HCT116 (cell line): ENCODE data around the gene TWSG1. TPM values are rescaled to one million over a fixed set of nuclear protein-coding genes. Genes with fewer than 3 reads are reported as not detected.

ENCODE experiments used
- ATAC-seq: fragments of 200-7000 bp; cut with Tn5 transposase; 2 replicates; pipeline ENCODE4 v1.9.1; 2020; ENCODE audit warnings: mild to moderate bottlenecking, moderate library complexity
- BruUV-seq: library from RNA; stranded (reverse); fragments of 400-500 nt; replicated peaks from 2 replicates; lab custom pipeline; 2021; lab: Mats Ljungman, UMichigan
- CTCF ChIA-PET: fragments of 300-600 bp; sonication (Branson Sonifier 250); formaldehyde crosslinking; loops from one replicate; lab custom pipeline; 2021; ENCODE audit warnings: antibody characterized with exemption; lab: Charles Lee
- POLR2A ChIA-PET: fragments of 300-600, 350-600 bp; sonication (Branson Sonifier 250); formaldehyde crosslinking; loops from one replicate; lab custom pipeline; 2021; ENCODE audit warnings: antibody characterized with exemption; lab: Charles Lee
- RAD21 ChIA-PET, 2 experiments: fragments of 300-600 bp; sonication (Branson Sonifier 250); formaldehyde crosslinking; loops; one replicate each; lab custom pipeline; 2023; ENCODE audit warnings: low total read pairs in 2 of 2; ENCODE audit not compliant: uncharacterized antibody in 2 of 2, unreplicated experiment in 2 of 2, low non-redundant PET in 1 of 2; lab: Charles Lee
- DNase-seq: peaks from one replicate; pipeline ENCODE4 v3.0.0-alpha.2; 2010; ENCODE audit warnings: low read depth, low spot score
- H2AFZ ChIP-seq: fragments of 200-600 bp; shearing (Covaris generic), sonication (generic); 2 replicates; pipeline ENCODE4 v1.6.1; 2017; ENCODE audit warnings: low read depth, mixed run types, mixed read lengths, antibody characterized with exemption, low read length; ENCODE audit not compliant: poor library complexity, severe bottlenecking
- H3K27ac ChIP-seq: 2 replicates; pipeline ENCODE4 v1.5.1; 2012; ENCODE audit warnings: low read depth, low read length
- H3K27me3 ChIP-seq: fragments of 200-600 bp; sonication (generic); 2 replicates; pipeline ENCODE4 v1.6.1; 2016; ENCODE audit warnings: mixed run types, low read length, mixed read lengths; ENCODE audit not compliant: insufficient read depth
- H3K36me3 ChIP-seq, 2 experiments: fragments of 200-500 bp in 1 of 2; fragments of 200-600 bp in 1 of 2; sonication (Bioruptor generic) in 1 of 2; sonication (generic) in 1 of 2; 2 replicates each; pipeline versions ENCODE4 v1.5.1 to v1.6.1; 2014 to 2016; ENCODE audit warnings: low read length in 2 of 2, inconsistent platforms in 1 of 2, mixed read lengths in 1 of 2, mixed run types in 1 of 2; ENCODE audit not compliant: insufficient read depth in 2 of 2, control insufficient read depth in 1 of 2
- H3K4me1 ChIP-seq, 2 experiments: fragments of 200-600 bp in 1 of 2; sonication (generic) in 1 of 2; 2 replicates each; pipeline versions ENCODE4 v1.5.1 to v1.6.1; 2012 to 2017; ENCODE audit warnings: low read length in 2 of 2, inconsistent platforms in 1 of 2, mild to moderate bottlenecking in 1 of 2, mixed read lengths in 1 of 2, mixed run types in 1 of 2, moderate library complexity in 1 of 2; ENCODE audit not compliant: insufficient read depth in 2 of 2, control insufficient read depth in 1 of 2
- H3K4me2 ChIP-seq: fragments of 200-600 bp; sonication (generic); 2 replicates; pipeline ENCODE4 v1.6.1; 2017; ENCODE audit warnings: mixed run types, low read length, mixed read lengths
- H3K4me3 ChIP-seq, 2 experiments: fragments of 200-600 bp in 1 of 2; sonication (generic) in 1 of 2; replicated peaks in 1 of 2; 2 replicates each; pipeline ENCODE4 v1.5.1; 2011 to 2016; ENCODE audit warnings: low read length in 2 of 2, control low read depth in 1 of 2, low read depth in 1 of 2, mild to moderate bottlenecking in 1 of 2, mixed read lengths in 1 of 2, mixed run types in 1 of 2
- H3K79me2 ChIP-seq: fragments of 200-600 bp; sonication (generic); 2 replicates; pipeline ENCODE4 v1.6.1; 2017; ENCODE audit warnings: mild to moderate bottlenecking, mixed run types, low read length, moderate library complexity, mixed read lengths; ENCODE audit not compliant: insufficient read depth
- H3K9ac ChIP-seq: fragments of 200-600 bp; sonication (generic); 2 replicates; pipeline ENCODE4 v1.6.1; 2016; ENCODE audit warnings: low read length, mixed read lengths
- H3K9me2 ChIP-seq: fragments of 200-600 bp; sonication (generic), shearing (Covaris generic); 2 replicates; pipeline ENCODE4 v1.6.1; 2017; ENCODE audit warnings: mixed run types, mild to moderate bottlenecking, moderate library complexity; ENCODE audit not compliant: insufficient read depth
- H3K9me3 ChIP-seq, 2 experiments: fragments of 200-500 bp in 1 of 2; fragments of 200-600 bp in 1 of 2; sonication (Bioruptor generic) in 1 of 2; sonication (generic) in 1 of 2; 2 replicates each; pipeline ENCODE4 v1.6.1; 2014 to 2017; ENCODE audit warnings: low read length in 2 of 2, mixed read lengths in 2 of 2, inconsistent platforms in 1 of 2, low read depth in 1 of 2, mild to moderate bottlenecking in 1 of 2, mixed run types in 1 of 2, moderate library complexity in 1 of 2; ENCODE audit not compliant: control insufficient read depth in 1 of 2, insufficient read depth in 1 of 2
- H4K20me1 ChIP-seq: fragments of 200-600 bp; sonication (generic), shearing (Covaris generic); 2 replicates; pipeline ENCODE4 v1.6.1; 2017; ENCODE audit warnings: mixed run types, mild to moderate bottlenecking, moderate library complexity; ENCODE audit not compliant: insufficient read depth
- CBX3 ChIP-seq: IDR thresholded peaks from 2 replicates; pipeline ENCODE4 v1.6.1; 2012; ENCODE audit warnings: low read depth
- CEBPB ChIP-seq: IDR thresholded peaks from 2 replicates; pipeline ENCODE4 v1.6.1; 2012; ENCODE audit warnings: low read depth
- ELF1 ChIP-seq: IDR thresholded peaks from 2 replicates; pipeline ENCODE4 v1.6.1; 2012; ENCODE audit warnings: low read depth, borderline replicate concordance
- EZH2 ChIP-seq: fragments of 200-600 bp; sonication (generic); IDR thresholded peaks from 2 replicates; pipeline ENCODE4 v1.6.1; 2017; ENCODE audit warnings: antibody characterized with exemption, mixed run types
- FOSL1 ChIP-seq: IDR thresholded peaks from 2 replicates; pipeline ENCODE4 v1.6.1; 2012; ENCODE audit warnings: low read depth
- JUND ChIP-seq: IDR thresholded peaks from 2 replicates; pipeline ENCODE4 v1.6.1; 2012
- POLR2A ChIP-seq: IDR thresholded peaks from 2 replicates; pipeline ENCODE4 v1.7.0; 2011; ENCODE audit warnings: borderline replicate concordance; ENCODE audit not compliant: insufficient read depth, insufficient read length; ENCODE audit errors: extremely low read depth
- POLR2AphosphoS5 ChIP-seq: IDR thresholded peaks from 2 replicates; pipeline ENCODE4 v1.6.1; 2011; ENCODE audit warnings: mild to moderate bottlenecking, low read depth, low read length, moderate library complexity
- RAD21 ChIP-seq: IDR thresholded peaks from 2 replicates; pipeline ENCODE4 v1.6.1; 2012; ENCODE audit warnings: low read depth, mild to moderate bottlenecking
- SIN3A ChIP-seq: IDR thresholded peaks from 2 replicates; pipeline ENCODE4 v1.6.1; 2012; ENCODE audit warnings: low read depth
- SP1 ChIP-seq: IDR thresholded peaks from 2 replicates; pipeline ENCODE4 v1.6.1; 2012; ENCODE audit warnings: low read depth
- SRF ChIP-seq: IDR thresholded peaks from 2 replicates; pipeline ENCODE4 v1.6.1; 2012; ENCODE audit warnings: low read depth
- YY1 ChIP-seq: IDR thresholded peaks from 2 replicates; pipeline ENCODE4 v1.6.1; 2011; ENCODE audit warnings: low read length, low read depth, moderate library complexity, mild to moderate bottlenecking; ENCODE audit not compliant: insufficient replicate concordance; ENCODE audit errors: extremely low read depth
- ZNF274 ChIP-seq: fragments of 200-500 bp; sonication (Bioruptor generic); IDR thresholded peaks from 2 replicates; pipeline ENCODE4 v1.6.1; 2014; ENCODE audit warnings: mild to moderate bottlenecking, low read depth, low read length, inconsistent platforms
- intact Hi-C: fragments of 100-400 bp; cut with micrococcal nuclease; formaldehyde crosslinking; loops from 2 replicates; pipeline ENCODE4 v1.10.0; 2022
- total RNA-seq: library from RNA; stranded (reverse); gene quantifications from one replicate; pipeline ENCODE4 v1.2.1, GENCODE V29; 2021; ENCODE audit not compliant: unreplicated experiment
- TF ChIP-seq, protein P1 (sequence below): IDR thresholded peaks from 2 replicates; pipeline ENCODE4 v1.6.1; 2012
- TF ChIP-seq, protein P2 (sequence below): IDR thresholded peaks from 2 replicates; pipeline ENCODE4 v1.6.1; 2012; ENCODE audit warnings: low read depth
- TF ChIP-seq, protein P3 (sequence below), 3 experiments: fragments of 200-600 bp in 1 of 3; sonication (generic) in 1 of 3; IDR thresholded peaks in 2 of 3; conservative IDR thresholded peaks in 1 of 3; 2 replicates each; pipeline ENCODE4 v1.5.1; 2012 to 2017; ENCODE audit warnings: low read depth in 2 of 3, low read length in 2 of 3, antibody characterized with exemption in 1 of 3, borderline replicate concordance in 1 of 3, control low read depth in 1 of 3, mild to moderate bottlenecking in 1 of 3, mixed read lengths in 1 of 3, mixed run types in 1 of 3, moderate library complexity in 1 of 3; ENCODE audit not compliant: insufficient read depth in 1 of 3
- TF ChIP-seq, protein P4 (sequence below): IDR thresholded peaks from 2 replicates; pipeline ENCODE4 v1.6.1; 2011; ENCODE audit warnings: mild to moderate bottlenecking, low read length, moderate library complexity; ENCODE audit not compliant: insufficient replicate concordance; ENCODE audit errors: extremely low read depth

Gene TWSG1
- total RNA-seq, 1 experiment from 2014 or later: 35.7 TPM

GRCh38 chr18:9297007-9297393 is 37.6 kb upstream of the TWSG1 start:
- POLR2A ChIA-PET: no interaction called here

More at GRCh38 chr18:9297007-9297393, 37.6 kb upstream of the TWSG1 start:
- no peak overlapping the region for H3K4me3 ChIP-seq
- no peak overlapping the region for H3K9ac ChIP-seq
- H3K36me3 ChIP-seq: no peaks in the 10 kb centered on the region
- H3K27ac ChIP-seq: no peak overlapping the region
- DNase-seq (no peak), ATAC-seq (no peak)
- TF ChIP-seq, protein P1, sequence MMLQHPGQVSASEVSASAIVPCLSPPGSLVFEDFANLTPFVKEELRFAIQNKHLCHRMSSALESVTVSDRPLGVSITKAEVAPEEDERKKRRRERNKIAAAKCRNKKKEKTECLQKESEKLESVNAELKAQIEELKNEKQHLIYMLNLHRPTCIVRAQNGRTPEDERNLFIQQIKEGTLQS: no peak
- TF ChIP-seq SIN3A (no peak), ELF1 (no peak), CBX3 (no peak), POLR2A (no peak), POLR2AphosphoS5 (no peak), JUND (no peak), YY1 (no peak), CEBPB (no peak), RAD21 (no peak), EZH2 (no peak), FOSL1 (no peak), ZNF274 (no peak), SRF (no peak), SP1 (no peak)
- TF ChIP-seq, protein P2, sequence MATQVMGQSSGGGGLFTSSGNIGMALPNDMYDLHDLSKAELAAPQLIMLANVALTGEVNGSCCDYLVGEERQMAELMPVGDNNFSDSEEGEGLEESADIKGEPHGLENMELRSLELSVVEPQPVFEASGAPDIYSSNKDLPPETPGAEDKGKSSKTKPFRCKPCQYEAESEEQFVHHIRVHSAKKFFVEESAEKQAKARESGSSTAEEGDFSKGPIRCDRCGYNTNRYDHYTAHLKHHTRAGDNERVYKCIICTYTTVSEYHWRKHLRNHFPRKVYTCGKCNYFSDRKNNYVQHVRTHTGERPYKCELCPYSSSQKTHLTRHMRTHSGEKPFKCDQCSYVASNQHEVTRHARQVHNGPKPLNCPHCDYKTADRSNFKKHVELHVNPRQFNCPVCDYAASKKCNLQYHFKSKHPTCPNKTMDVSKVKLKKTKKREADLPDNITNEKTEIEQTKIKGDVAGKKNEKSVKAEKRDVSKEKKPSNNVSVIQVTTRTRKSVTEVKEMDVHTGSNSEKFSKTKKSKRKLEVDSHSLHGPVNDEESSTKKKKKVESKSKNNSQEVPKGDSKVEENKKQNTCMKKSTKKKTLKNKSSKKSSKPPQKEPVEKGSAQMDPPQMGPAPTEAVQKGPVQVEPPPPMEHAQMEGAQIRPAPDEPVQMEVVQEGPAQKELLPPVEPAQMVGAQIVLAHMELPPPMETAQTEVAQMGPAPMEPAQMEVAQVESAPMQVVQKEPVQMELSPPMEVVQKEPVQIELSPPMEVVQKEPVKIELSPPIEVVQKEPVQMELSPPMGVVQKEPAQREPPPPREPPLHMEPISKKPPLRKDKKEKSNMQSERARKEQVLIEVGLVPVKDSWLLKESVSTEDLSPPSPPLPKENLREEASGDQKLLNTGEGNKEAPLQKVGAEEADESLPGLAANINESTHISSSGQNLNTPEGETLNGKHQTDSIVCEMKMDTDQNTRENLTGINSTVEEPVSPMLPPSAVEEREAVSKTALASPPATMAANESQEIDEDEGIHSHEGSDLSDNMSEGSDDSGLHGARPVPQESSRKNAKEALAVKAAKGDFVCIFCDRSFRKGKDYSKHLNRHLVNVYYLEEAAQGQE: no peak
- TF ChIP-seq, protein P3, sequence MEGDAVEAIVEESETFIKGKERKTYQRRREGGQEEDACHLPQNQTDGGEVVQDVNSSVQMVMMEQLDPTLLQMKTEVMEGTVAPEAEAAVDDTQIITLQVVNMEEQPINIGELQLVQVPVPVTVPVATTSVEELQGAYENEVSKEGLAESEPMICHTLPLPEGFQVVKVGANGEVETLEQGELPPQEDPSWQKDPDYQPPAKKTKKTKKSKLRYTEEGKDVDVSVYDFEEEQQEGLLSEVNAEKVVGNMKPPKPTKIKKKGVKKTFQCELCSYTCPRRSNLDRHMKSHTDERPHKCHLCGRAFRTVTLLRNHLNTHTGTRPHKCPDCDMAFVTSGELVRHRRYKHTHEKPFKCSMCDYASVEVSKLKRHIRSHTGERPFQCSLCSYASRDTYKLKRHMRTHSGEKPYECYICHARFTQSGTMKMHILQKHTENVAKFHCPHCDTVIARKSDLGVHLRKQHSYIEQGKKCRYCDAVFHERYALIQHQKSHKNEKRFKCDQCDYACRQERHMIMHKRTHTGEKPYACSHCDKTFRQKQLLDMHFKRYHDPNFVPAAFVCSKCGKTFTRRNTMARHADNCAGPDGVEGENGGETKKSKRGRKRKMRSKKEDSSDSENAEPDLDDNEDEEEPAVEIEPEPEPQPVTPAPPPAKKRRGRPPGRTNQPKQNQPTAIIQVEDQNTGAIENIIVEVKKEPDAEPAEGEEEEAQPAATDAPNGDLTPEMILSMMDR (IDR thresholded peaks at IDR 0.05 in 2 of 3, conservative IDR thresholded peaks at IDR 0.05 in 1 of 3; ENCODE audit: borderline replicate concordance in 1 of 3, insufficient read depth in 1 of 3, low read depth in 2 of 3, low read length in 2 of 3): no peak
- TF ChIP-seq, protein P4, sequence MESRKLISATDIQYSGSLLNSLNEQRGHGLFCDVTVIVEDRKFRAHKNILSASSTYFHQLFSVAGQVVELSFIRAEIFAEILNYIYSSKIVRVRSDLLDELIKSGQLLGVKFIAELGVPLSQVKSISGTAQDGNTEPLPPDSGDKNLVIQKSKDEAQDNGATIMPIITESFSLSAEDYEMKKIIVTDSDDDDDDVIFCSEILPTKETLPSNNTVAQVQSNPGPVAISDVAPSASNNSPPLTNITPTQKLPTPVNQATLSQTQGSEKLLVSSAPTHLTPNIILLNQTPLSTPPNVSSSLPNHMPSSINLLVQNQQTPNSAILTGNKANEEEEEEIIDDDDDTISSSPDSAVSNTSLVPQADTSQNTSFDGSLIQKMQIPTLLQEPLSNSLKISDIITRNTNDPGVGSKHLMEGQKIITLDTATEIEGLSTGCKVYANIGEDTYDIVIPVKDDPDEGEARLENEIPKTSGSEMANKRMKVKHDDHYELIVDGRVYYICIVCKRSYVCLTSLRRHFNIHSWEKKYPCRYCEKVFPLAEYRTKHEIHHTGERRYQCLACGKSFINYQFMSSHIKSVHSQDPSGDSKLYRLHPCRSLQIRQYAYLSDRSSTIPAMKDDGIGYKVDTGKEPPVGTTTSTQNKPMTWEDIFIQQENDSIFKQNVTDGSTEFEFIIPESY: no peak
- no TSS peak for BruUV-seq
- intact Hi-C loops: no loop called here
- H3K79me2 ChIP-seq: no peaks in the 10 kb centered on the region
- no peaks in the 10 kb centered on the region for H4K20me1 ChIP-seq
- H3K27me3 ChIP-seq: no peaks in the 10 kb centered on the region
- H3K9me3 ChIP-seq: peaks cover 0 to 5% of the 10 kb centered on the region in 2 experiments; a peak in 1 of 4 replicates
- no peaks in the 10 kb centered on the region for H3K4me1 ChIP-seq
- no peaks in the 10 kb centered on the region for H3K9me2 ChIP-seq
- no peak overlapping the region for H3K4me2 ChIP-seq
- RAD21 ChIA-PET: no interaction called here
- no peak overlapping the region for H2AFZ ChIP-seq
- CTCF ChIA-PET: no interaction called here
